Measurements from ENCODE around the gene TMEM150A.
"Not testable (repeated sequence)": the region's sequence is repeated elsewhere in the genome, so short reads cannot be mapped to it uniquely, and the experiment has no call there.

The TMEM150A gene

DNA sequence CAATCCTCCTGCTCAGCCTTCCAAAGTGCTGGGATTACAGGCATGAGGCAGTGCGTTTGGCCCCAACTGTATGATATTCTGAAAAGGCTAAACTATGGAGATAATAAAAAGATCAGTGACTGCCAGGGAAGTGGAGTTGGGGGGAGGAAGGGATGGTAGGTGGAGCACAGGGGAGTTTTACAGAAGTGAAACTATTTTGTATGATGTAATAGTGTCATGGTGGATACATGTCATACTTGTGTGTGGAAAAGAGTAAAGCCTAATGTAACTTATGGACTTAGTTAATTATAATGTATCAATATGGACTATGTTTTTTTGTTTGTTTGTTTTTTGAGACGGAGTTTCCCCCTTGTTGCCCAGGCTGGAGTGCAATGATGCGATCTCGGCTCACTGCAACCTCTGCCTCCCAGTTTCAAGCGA lies 38.3 kb downstream of the TMEM150A start:
- no peak for FAIRE-seq

DNA sequence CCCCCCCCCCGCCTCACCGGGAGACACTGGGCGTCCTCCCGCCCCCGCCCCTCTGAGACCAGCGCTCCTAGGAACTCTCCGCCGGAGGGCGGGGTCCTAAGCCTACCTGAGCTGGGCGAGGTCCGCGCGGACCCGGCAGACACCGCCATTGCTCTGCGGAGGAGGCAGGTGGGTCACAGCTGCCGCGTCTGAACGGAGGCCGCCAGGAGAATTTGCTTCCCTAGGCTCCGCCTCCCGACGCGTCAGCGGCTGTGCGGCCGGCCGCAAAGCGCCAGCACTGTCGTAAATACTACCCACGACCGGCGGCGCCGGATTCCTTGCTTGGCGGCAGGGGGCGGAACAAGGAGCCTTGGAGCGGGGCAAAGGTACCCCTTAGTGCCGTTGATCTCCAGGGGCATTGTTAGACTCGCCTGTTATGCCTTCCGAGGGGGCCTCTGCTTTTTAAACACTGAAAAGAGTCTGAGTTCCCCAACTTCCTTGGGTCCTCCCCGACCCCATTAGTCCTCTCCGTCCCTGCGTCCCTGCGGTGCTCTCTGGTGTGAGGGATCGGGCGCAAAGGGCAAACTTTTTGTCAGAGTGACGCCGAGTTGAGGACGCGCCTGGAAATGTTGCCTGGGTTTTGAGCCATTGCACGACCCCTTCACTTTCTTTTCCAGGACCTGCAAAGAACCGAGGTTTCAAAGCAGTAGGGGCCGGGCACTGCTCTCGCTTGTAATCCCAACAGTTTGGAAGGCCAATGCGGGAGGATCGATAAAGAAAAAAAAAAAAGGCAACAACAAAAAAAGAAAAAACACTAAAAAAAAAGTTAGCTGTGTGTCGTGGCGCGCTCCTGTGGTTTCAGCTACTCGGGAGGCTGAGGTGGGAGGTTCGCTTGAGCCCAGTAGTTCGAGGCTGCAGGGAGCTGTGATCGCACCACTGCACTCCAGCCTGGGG lies 41.0 kb downstream of the TMEM150A start, which contains the start of gene GGCX:
Gene GGCX (minus strand): TSS at position 214 of the 933 bp plus-strand sequence. CDS start 65 bp downstream, at position 149.
- FAIRE-seq: no peak

DNA sequence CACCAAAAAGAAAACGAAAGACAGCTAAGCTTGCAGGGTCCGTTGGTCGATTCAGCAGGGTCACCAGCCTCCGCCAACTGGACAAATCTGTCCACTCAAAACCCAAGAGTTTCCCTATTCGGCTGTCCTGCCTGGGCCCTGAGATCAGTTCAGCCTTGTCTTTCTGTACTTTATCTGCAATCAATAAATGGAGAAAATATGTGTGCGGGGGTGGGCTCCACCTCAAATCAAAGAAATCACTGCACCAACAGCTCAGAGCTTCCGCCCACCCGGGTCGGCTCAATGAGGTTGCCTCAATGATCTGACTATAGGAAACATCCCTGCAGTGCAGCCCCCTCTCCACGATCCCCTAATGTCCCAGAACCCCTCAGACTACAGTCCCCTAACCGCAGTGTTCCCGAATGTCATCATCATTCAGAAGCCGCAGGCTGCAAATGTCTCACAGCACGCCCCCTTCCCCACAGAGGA lies 41.7 kb downstream of the TMEM150A start:
- no peak for FAIRE-seq

DNA sequence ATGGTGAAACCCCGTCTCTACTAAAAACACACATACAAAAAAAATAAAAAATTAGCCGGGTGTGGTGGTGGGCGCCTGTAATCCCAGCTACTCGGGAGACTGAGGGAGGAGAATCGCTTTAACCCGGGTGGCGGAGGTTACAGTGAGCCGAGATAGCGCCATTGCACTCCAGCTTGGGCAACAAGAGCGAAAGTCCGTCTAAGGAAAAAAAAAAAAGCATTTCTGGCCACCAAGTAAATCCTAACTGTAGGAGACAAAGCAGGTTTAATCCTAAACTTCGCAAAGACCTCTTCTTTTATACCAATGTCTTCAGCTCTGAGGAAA lies 42.1 kb downstream of the TMEM150A start:
- not testable (repeated sequence) for FAIRE-seq

DNA sequence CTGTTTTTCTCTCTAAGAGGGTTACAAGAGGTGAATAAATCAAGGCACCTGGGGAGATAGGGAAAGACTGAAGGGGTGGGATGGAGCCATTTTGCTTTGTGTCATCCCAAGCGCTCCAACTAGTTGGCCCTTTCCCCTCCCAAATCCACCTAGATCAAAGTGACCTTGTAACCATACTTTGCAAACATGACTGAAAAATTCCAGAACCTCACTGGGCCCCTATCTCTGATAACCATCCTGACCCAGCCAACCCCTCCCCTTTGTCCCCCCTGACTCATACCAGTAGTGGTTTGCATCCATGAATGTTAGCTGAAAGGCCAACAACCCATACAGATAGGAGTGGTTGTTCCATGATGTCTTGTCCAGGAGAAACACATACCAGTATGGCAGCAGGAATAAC lies 44.3 kb downstream of the TMEM150A start:
- FAIRE-seq: no peak

DNA sequence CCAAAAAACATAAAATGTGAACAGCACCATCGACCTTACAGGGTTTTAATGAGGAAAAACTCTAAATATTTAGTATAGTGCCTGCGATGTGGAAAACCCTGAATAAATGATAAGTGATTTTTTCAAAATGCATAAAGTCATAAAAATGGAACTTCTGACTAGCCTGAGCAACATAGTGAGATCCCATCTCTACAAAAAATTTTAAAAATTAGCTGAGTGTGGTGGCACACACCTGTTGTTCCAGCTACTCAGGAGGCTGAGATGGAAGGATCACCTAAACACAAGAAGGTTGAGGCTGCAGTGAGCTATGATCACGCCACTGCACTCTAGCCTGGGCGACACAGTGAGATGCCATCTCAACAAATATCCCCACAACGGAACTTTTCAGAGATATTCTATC lies 45.4 kb downstream of the TMEM150A start:
- no peak for FAIRE-seq

DNA sequence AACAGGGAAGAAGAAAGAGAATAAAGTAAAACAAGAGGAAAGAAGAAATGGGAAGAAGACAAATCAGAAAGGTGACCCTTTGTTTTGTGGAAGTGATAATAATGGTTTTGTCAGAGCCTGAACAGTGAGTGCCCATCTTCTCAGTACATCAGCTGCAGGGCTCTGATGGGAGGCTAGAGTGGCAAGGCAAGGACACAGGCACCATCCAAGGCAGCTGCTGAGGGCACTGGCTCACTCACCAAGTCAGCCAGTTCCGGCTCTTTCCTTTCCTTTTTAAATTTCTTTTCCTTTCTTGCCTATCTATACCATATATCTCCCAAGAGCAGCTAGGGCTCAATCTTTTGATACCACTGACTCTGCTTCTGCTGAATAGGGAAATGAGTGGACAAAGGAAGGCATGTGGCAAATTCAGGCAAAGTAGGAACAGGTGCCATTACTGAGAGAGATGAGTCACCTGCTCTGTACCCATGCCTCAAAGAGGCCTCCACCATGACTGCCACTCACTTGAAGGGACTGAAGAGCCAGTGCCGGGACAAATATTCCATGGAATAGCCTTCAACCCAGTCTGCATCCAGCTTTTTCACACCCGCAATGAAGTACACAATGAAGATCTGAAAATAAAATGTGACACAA lies 47.4 kb downstream of the TMEM150A start:
- no peak for FAIRE-seq

DNA sequence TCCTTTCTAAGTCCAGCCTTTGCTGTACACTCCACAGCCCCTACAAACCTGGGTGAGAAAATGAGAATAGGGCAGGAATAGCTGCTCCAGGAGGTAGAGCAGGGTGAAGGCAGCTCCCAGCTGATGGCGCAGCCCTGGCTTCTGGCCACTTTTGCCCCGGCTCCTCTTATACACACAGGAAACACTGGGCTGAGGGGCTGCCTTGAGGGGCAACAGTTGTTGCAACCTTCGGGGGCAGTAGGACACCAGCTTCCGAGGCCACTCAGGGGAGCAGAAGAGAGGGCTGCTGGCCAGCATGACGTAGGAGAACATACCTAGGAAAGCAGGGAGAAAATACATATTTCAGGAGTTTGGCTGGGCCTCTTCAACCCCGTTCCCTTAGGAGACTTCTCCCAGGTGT lies 49.3 kb downstream of the TMEM150A start:
- FAIRE-seq: no peak

DNA sequence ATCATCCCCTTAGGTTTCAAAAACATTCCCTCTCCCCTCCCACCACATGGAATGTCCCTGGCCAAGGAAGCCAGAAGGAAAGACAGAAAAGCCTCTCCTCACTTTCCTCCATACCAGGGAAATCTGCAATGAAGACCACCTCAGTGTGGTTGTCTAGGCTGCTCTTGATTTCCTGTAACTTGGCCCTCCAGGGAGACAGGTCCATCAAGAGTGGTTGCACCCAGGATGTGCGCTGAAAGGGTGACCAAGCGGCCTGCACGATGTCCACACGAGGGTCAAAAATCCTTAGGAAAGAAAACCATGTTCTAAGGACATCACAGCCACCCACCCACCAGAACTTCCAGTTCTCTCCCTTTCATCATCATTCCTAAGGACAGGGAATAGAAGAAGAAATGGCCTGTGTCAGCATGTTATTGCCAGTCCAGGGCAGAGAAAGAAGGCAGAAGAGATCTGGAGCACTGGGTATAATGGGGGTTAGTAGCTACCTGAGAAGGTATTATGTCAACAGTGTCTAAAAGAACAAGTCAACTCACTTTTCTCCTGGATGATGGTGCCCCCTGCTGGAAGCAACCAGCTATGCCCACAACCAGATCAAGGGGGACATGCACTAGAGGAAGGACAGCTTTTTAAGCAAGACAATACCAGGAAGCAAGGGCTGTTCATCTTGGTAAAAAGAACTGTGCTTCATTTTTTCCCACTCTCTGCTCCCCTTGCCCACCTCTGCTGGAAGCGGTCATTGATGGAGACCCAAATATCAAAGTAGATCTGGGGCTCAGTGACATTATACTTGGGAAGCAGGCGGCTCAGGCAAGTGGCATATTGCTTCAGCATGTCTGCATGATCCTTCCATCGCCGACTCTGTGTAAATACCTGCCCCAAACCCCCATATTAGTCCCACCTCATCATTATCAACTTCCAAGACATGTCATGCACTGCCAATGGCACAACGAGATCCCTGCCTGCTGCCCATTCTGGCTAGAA lies 50.5 kb downstream of the TMEM150A start:
- no peak for FAIRE-seq

DNA sequence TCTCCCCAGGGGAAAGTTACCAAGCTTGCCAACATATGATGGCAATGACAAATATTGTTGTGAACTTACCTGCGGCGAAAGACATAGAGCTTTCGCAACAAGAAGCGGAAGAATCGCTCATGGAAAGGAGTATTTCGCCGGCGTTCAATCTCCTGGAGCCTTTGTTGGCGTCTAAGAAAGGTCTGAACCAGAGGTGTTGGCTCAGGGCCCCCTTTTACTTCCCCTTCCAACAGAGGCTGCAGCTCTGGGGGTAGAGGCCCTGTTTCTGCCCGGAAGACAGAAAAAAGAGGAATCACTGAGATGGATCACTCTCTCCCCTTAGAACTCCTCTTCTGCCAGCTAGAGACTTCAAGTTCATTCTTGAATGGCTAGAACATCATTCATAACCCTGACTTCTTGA lies 52.0 kb downstream of the TMEM150A start:
- no peak for FAIRE-seq

DNA sequence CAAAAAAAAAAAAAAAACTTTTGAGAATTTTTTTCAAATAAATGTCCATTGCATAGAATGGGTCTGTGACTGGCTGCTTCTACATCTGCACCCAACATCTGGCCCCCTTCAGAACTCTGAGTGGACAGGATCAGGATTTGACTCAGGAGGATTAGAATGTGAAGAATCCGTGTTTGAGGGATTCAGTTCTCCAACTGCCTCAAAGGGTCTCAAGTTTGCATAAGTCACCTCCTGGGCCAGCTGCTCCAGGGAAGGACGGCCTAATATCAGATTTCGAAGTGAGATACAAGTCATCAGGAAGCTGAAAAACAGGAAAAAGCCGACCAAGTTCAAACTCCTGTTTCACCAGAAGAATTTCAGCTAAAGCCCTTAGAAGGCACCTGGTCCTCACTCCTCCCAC lies 52.7 kb downstream of the TMEM150A start:
- no peak for FAIRE-seq

DNA sequence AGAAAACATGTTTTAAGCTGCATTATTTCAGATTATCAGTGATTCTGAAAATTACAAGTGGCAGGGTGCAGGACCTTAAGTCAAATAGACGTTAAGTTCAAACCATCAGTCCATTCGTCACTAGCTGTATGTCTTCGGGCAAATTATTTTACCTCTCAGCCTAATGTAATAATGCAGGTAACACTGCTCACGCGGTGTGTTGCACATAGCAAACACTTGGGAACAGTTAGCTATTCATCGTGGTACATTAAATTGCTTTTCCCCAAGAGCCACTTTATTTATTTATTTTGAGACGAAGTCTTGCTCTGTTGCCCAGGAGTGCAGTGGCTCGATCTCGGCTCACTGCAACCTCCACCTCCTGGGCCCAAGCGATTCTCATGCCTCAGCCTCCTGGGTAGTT lies 53.4 kb downstream of the TMEM150A start:
- no peak for FAIRE-seq

DNA sequence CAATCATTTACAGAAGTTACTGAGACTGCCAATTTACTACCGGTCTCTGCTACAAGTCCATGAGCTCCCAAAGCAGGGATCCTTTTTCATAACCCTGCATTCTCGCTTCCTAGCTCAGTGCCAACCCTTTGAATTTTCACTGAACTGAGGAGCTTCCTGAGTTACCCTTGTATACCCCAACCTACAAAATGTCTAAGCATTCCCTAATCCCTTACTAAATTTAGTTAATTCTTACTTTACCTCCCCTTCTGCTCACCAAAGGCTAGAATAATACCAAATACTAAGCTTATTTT lies 53.9 kb downstream of the TMEM150A start:
- FAIRE-seq: no peak
